ENCODE measurements around the gene TMEM260.

The TMEM260 gene

DNA sequence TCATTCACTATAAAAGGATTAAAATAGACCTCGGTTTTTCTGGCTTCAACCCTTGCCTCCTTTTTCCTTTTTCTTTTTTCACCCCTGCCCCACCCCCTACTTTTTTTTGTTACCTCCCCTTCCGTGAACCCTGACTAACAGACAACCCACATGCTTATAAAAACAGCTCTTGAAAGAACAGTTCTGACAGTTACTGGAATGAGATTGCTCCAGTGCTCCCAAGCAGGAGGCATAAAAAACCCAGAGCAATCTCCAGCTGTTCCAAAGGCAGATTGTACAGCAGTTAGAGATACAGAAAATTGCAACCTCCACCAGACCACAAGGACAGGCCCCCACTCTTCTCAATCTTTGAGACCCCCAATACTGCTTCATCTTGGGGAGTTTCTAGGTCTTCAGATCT, 29.9 kb upstream of the TMEM260 start:
- Histone ChIP-seq H3K4me1 (ENCODE audit: control insufficient read depth, low read depth, low read length) (peaks cover 5% of the 10 kb centered on the region), H2BK15ac (replicated peaks; ENCODE audit: low read depth) (peak overlapping the region; percentile 96), H2BK120ac (ENCODE audit: low read depth, low read length) (no peak overlapping the region), H4K8ac (ENCODE audit: low read depth, low read length) (no peak overlapping the region), H3K27me3 (ENCODE audit: insufficient read depth, low read length, poor library complexity) (no peaks in the 10 kb centered on the region), H3K27ac (ENCODE audit: low read depth, low read length) (no peak overlapping the region), H3K36me3 (ENCODE audit: control insufficient read depth, insufficient read depth, low read length) (no peaks in the 10 kb centered on the region), H3K4ac (ENCODE audit: low read depth, low read length) (no peak overlapping the region), H3K23ac (ENCODE audit: low read length) (no peak overlapping the region), H3K9ac (ENCODE audit: low read length) (no peak overlapping the region), H2BK5ac (ENCODE audit: low read length) (no peak overlapping the region), H3K79me2 (ENCODE audit: control insufficient read depth, insufficient read depth, low read length) (no peaks in the 10 kb centered on the region), H3K4me3 (ENCODE audit: low read length) (no peak overlapping the region), H2AK5ac (ENCODE audit: low read length) (no peak overlapping the region), H3K18ac (ENCODE audit: low read length) (no peak overlapping the region), H3K79me1 (ENCODE audit: low read length) (no peaks in the 10 kb centered on the region), H3K4me2 (ENCODE audit: low read length) (no peak overlapping the region), H4K5ac (ENCODE audit: low read length) (no peak overlapping the region), H3K56ac (ENCODE audit: low read length) (no peak overlapping the region)
- no CpG with 5 or more reads among the region's 2 CpGs for WGBS (ENCODE audit: extremely low coverage, insufficient coverage, low lambda C conversion rate)
- no peak for DNase-seq

DNA sequence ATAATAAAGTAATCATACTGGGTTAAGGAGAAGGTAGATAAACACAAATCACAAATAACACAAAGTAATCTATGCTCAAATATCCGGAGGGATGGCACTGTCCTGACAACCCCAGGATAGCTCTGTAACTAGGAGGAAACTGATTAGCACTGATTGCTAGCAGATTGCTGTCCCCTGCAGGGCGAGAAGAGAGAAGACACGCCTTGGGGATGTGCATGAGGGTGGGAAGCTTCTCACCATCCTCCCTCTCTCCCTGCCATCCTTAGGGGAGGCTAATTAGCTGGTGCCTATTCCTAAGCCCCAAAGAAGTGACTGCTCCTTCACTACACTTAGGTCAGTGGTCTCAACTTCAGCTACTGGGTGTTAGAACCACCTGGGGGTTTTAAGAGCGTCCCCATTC, 27.0 kb upstream of the TMEM260 start:
- Histone ChIP-seq H3K4me2 (ENCODE audit: low read length) (no peak overlapping the region), H2BK15ac (replicated peaks; ENCODE audit: low read depth) (no peak overlapping the region), H3K4ac (ENCODE audit: low read depth, low read length) (no peak overlapping the region), H3K79me1 (ENCODE audit: low read length) (no peaks in the 10 kb centered on the region), H3K18ac (ENCODE audit: low read length) (no peak overlapping the region), H4K8ac (ENCODE audit: low read depth, low read length) (no peak overlapping the region), H3K27me3 (ENCODE audit: insufficient read depth, low read length, poor library complexity) (no peaks in the 10 kb centered on the region), H3K56ac (ENCODE audit: low read length) (no peak overlapping the region), H3K79me2 (ENCODE audit: control insufficient read depth, insufficient read depth, low read length) (no peaks in the 10 kb centered on the region), H3K4me3 (ENCODE audit: low read length) (no peak overlapping the region), H3K27ac (ENCODE audit: low read depth, low read length) (peak overlapping the region; percentile 46), H2AK5ac (ENCODE audit: low read length) (no peak overlapping the region), H3K9ac (ENCODE audit: low read length) (no peak overlapping the region), H3K23ac (ENCODE audit: low read length) (no peak overlapping the region), H3K36me3 (ENCODE audit: control insufficient read depth, insufficient read depth, low read length) (no peaks in the 10 kb centered on the region), H3K4me1 (ENCODE audit: control insufficient read depth, low read depth, low read length) (peaks cover 5% of the 10 kb centered on the region), H2BK120ac (ENCODE audit: low read depth, low read length) (no peak overlapping the region), H4K5ac (ENCODE audit: low read length) (no peak overlapping the region), H2BK5ac (ENCODE audit: low read length) (peak overlapping the region; percentile 12)
- WGBS (ENCODE audit: extremely low coverage, insufficient coverage, low lambda C conversion rate) = no CpG with 5 or more reads among the region's 4 CpGs
- DNase-seq = peak; percentile 92

DNA sequence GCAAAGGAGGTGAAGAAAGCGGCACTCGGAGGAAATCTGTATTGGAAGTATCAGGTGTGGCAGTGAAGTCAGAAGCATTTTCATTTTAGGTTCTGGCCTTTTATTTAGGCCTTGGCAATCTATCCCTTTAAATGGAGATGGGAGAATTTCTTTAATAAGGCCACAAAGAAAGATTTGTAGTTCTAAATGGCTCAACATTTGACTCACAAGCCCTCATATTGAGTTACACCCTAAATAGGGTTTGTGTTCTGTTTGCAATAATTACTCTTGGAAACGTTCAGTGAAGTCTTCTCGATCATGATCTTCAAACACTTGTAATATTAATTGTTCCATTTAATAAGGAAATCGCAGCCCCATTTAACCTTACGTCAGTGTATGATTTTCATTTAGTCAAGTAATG, 25.3 kb upstream of the TMEM260 start:
- H2BK120ac ChIP-seq (ENCODE audit: low read depth, low read length) = peak overlapping the region; percentile 74
- H3K4me3 ChIP-seq (ENCODE audit: low read length) = no peak overlapping the region
- no peak overlapping the region for H3K4ac ChIP-seq (ENCODE audit: low read depth, low read length)
- H4K5ac ChIP-seq (ENCODE audit: low read length) = no peak overlapping the region
- no peak overlapping the region for H3K27ac ChIP-seq (ENCODE audit: low read depth, low read length)
- H3K56ac ChIP-seq (ENCODE audit: low read length) = peak overlapping the region; percentile 31
- peaks cover 5% of the 10 kb centered on the region for H3K4me1 ChIP-seq (ENCODE audit: control insufficient read depth, low read depth, low read length)
- DNase-seq = no peak
- H4K8ac ChIP-seq (ENCODE audit: low read depth, low read length) = no peak overlapping the region
- no peaks in the 10 kb centered on the region for H3K79me1 ChIP-seq (ENCODE audit: low read length)
- no peaks in the 10 kb centered on the region for H3K27me3 ChIP-seq (ENCODE audit: insufficient read depth, low read length, poor library complexity)
- H3K36me3 ChIP-seq (ENCODE audit: control insufficient read depth, insufficient read depth, low read length) = no peaks in the 10 kb centered on the region
- H3K79me2 ChIP-seq (ENCODE audit: control insufficient read depth, insufficient read depth, low read length) = no peaks in the 10 kb centered on the region
- no peak overlapping the region for H2AK5ac ChIP-seq (ENCODE audit: low read length)
- H3K18ac ChIP-seq (ENCODE audit: low read length) = peak overlapping the region; percentile 30
- no peak overlapping the region for H2BK5ac ChIP-seq (ENCODE audit: low read length)
- WGBS (ENCODE audit: extremely low coverage, insufficient coverage, low lambda C conversion rate) = no CpG with 5 or more reads among the region's 6 CpGs
- no peak overlapping the region for H3K4me2 ChIP-seq (ENCODE audit: low read length)
- H3K23ac ChIP-seq (ENCODE audit: low read length) = no peak overlapping the region
- no peak overlapping the region for H3K9ac ChIP-seq (ENCODE audit: low read length)
- peak overlapping the region; percentile 39 for H2BK15ac ChIP-seq (replicated peaks; ENCODE audit: low read depth)

DNA sequence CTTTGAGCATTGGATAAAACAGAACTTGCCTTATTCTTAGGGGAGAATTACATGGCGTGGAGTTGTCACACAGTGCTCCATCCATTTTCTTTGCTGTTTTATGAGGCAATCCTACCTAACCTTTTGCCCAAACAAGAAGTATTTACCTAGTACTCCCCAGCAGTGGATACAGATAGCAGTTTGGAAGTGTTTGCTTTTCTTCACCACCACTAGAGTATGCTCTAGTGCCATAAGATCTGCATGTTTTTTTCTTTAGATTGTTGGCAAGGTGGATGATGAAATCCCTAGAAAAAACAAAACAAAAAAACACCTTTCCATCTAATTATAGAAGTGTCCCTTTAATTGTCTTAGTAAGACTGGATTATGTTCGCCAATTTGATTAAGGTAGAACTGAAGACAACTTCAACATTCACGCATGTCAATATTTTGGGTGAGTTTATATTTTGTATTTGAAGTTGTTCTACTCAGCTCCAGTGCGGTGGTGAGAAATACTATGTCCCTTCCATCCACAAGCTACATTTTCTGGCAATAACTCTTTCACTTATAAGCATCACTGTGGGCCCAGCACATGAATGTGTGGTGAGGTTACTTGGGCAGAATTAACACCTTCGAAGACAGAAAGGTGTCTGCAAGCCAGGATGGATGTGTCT, 23.6 kb upstream of the TMEM260 start:
- peak overlapping the region; percentile 83 for H3K18ac ChIP-seq (ENCODE audit: low read length)
- no CpG with 5 or more reads among the region's 5 CpGs for WGBS (ENCODE audit: extremely low coverage, insufficient coverage, low lambda C conversion rate)
- H3K23ac ChIP-seq (ENCODE audit: low read length) = no peak overlapping the region
- no peak overlapping the region for H2BK15ac ChIP-seq (replicated peaks; ENCODE audit: low read depth)
- H4K5ac ChIP-seq (ENCODE audit: low read length) = no peak overlapping the region
- H3K27me3 ChIP-seq (ENCODE audit: insufficient read depth, low read length, poor library complexity) = no peaks in the 10 kb centered on the region
- DNase-seq = peak; percentile 89
- peak overlapping the region; percentile 72 for H3K4ac ChIP-seq (ENCODE audit: low read depth, low read length)
- no peak overlapping the region for H4K8ac ChIP-seq (ENCODE audit: low read depth, low read length)
- H3K36me3 ChIP-seq (ENCODE audit: control insufficient read depth, insufficient read depth, low read length) = no peaks in the 10 kb centered on the region
- peaks cover 5% of the 10 kb centered on the region for H3K4me1 ChIP-seq (ENCODE audit: control insufficient read depth, low read depth, low read length)
- H3K4me3 ChIP-seq (ENCODE audit: low read length) = no peak overlapping the region
- H3K4me2 ChIP-seq (ENCODE audit: low read length) = no peak overlapping the region
- H3K79me2 ChIP-seq (ENCODE audit: control insufficient read depth, insufficient read depth, low read length) = no peaks in the 10 kb centered on the region
- H2AK5ac ChIP-seq (ENCODE audit: low read length) = no peak overlapping the region
- H3K27ac ChIP-seq (ENCODE audit: low read depth, low read length) = no peak overlapping the region
- peak overlapping the region; percentile 63 for H3K56ac ChIP-seq (ENCODE audit: low read length)
- no peaks in the 10 kb centered on the region for H3K79me1 ChIP-seq (ENCODE audit: low read length)
- no peak overlapping the region for H3K9ac ChIP-seq (ENCODE audit: low read length)
- peak overlapping the region; percentile 28 for H2BK5ac ChIP-seq (ENCODE audit: low read length)
- H2BK120ac ChIP-seq (ENCODE audit: low read depth, low read length) = peak overlapping the region; percentile 73

DNA sequence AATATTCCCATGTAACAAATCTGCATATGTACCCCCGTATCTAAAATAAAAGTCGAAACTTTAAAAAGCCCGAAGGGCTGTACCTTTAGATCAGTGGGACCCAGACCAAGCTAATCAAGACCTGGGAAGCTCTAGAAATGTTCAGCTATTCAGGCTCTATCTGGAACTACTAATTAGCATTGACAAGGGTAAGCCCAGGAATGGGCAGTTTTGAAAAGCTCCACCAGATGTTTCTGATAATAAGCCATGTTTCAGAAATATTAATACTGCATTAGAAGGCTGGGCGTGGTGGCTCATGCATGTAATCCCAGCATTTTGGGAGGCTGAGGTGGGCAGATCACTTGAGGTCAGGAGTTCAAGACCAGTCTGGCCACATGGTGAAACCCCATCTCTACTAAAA, 20.4 kb upstream of the TMEM260 start:
- Histone ChIP-seq H4K8ac (ENCODE audit: low read depth, low read length) (no peak overlapping the region), H3K4ac (ENCODE audit: low read depth, low read length) (no peak overlapping the region), H3K79me1 (ENCODE audit: low read length) (no peaks in the 10 kb centered on the region), H3K36me3 (ENCODE audit: control insufficient read depth, insufficient read depth, low read length) (no peaks in the 10 kb centered on the region), H3K27ac (ENCODE audit: low read depth, low read length) (no peak overlapping the region), H3K9ac (ENCODE audit: low read length) (no peak overlapping the region), H3K79me2 (ENCODE audit: control insufficient read depth, insufficient read depth, low read length) (no peaks in the 10 kb centered on the region), H2AK5ac (ENCODE audit: low read length) (no peak overlapping the region), H4K5ac (ENCODE audit: low read length) (no peak overlapping the region), H2BK120ac (ENCODE audit: low read depth, low read length) (no peak overlapping the region), H3K4me2 (ENCODE audit: low read length) (no peak overlapping the region), H2BK15ac (replicated peaks; ENCODE audit: low read depth) (no peak overlapping the region), H3K27me3 (ENCODE audit: insufficient read depth, low read length, poor library complexity) (no peaks in the 10 kb centered on the region), H3K4me1 (ENCODE audit: control insufficient read depth, low read depth, low read length) (no peaks in the 10 kb centered on the region), H3K18ac (ENCODE audit: low read length) (no peak overlapping the region), H3K23ac (ENCODE audit: low read length) (no peak overlapping the region), H2BK5ac (ENCODE audit: low read length) (no peak overlapping the region), H3K4me3 (ENCODE audit: low read length) (no peak overlapping the region), H3K56ac (ENCODE audit: low read length) (no peak overlapping the region)
- DNase-seq = no peak
- no CpG with 5 or more reads among the region's 4 CpGs for WGBS (ENCODE audit: extremely low coverage, insufficient coverage, low lambda C conversion rate)

DNA sequence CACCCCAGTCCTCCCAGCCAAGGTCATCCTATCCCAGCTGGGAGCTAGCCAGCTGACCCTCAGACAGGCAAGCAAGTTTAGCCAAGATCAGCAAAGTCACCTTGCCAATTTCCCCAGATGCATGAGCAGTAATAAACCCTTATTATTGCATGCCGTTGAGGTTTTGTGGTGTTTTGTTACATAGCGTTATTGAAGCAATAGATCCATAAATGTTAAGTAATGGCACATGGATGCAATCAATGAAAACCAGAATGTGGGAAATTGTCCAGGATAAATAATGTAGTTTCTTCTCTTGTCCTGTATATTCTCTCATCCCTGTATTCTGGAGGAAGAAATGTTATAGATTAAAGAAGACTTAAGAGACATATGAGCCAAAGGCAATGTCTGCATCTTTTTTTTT, 18.0 kb upstream of the TMEM260 start:
- no peak overlapping the region for H3K4me2 ChIP-seq (ENCODE audit: low read length)
- H3K36me3 ChIP-seq (ENCODE audit: control insufficient read depth, insufficient read depth, low read length) = no peaks in the 10 kb centered on the region
- no peak overlapping the region for H2BK15ac ChIP-seq (replicated peaks; ENCODE audit: low read depth)
- H3K23ac ChIP-seq (ENCODE audit: low read length) = no peak overlapping the region
- H4K5ac ChIP-seq (ENCODE audit: low read length) = no peak overlapping the region
- no peak overlapping the region for H3K4me3 ChIP-seq (ENCODE audit: low read length)
- no peak overlapping the region for H3K4ac ChIP-seq (ENCODE audit: low read depth, low read length)
- H2AK5ac ChIP-seq (ENCODE audit: low read length) = no peak overlapping the region
- no CpG with 5 or more reads among the region's 2 CpGs for WGBS (ENCODE audit: extremely low coverage, insufficient coverage, low lambda C conversion rate)
- H4K8ac ChIP-seq (ENCODE audit: low read depth, low read length) = no peak overlapping the region
- no peak overlapping the region for H2BK5ac ChIP-seq (ENCODE audit: low read length)
- no peaks in the 10 kb centered on the region for H3K79me1 ChIP-seq (ENCODE audit: low read length)
- H2BK120ac ChIP-seq (ENCODE audit: low read depth, low read length) = no peak overlapping the region
- no peaks in the 10 kb centered on the region for H3K4me1 ChIP-seq (ENCODE audit: control insufficient read depth, low read depth, low read length)
- H3K27me3 ChIP-seq (ENCODE audit: insufficient read depth, low read length, poor library complexity) = no peaks in the 10 kb centered on the region
- no peak for DNase-seq
- no peak overlapping the region for H3K18ac ChIP-seq (ENCODE audit: low read length)
- H3K79me2 ChIP-seq (ENCODE audit: control insufficient read depth, insufficient read depth, low read length) = no peaks in the 10 kb centered on the region
- no peak overlapping the region for H3K27ac ChIP-seq (ENCODE audit: low read depth, low read length)
- H3K56ac ChIP-seq (ENCODE audit: low read length) = no peak overlapping the region
- no peak overlapping the region for H3K9ac ChIP-seq (ENCODE audit: low read length)

All from mesendoderm (in vitro differentiated cells).